Activated CD4-positive, alpha-beta memory T cell treated with anti-CD3 and anti-CD28 coated beads for 36 hours (primary cell): Measurements from ENCODE around the gene RAB36. TPM values are rescaled to one million over a fixed set of nuclear protein-coding genes. Genes with fewer than 3 reads are reported as not detected.

Source experiments
- CTCF ChIA-PET: fragments of 350-600 bp; sonication (Branson Sonifier 250); formaldehyde crosslinking; loops from one replicate; lab custom pipeline; 2021; ENCODE audit warnings: antibody characterized with exemption, inconsistent platforms; lab: Charles Lee
- POLR2A ChIA-PET: fragments of 350-600 bp; sonication (Branson Sonifier 250); formaldehyde crosslinking; loops from one replicate; lab custom pipeline; 2021; ENCODE audit warnings: antibody characterized with exemption; lab: Charles Lee
- DNase-seq: peaks from one replicate; pipeline ENCODE4 v3.0.0-alpha.2; 2020
- H3K27ac Mint-ChIP-seq: one replicate; pipeline ENCODE4 v1.8.0; 2021; ENCODE audit warnings: mixed read lengths
- H3K27me3 Mint-ChIP-seq: one replicate; pipeline ENCODE4 v1.8.0; 2021; ENCODE audit warnings: mixed read lengths
- H3K36me3 Mint-ChIP-seq: one replicate; pipeline ENCODE4 v1.8.0; 2021; ENCODE audit warnings: mixed read lengths
- H3K4me1 Mint-ChIP-seq: one replicate; pipeline ENCODE4 v1.8.0; 2021; ENCODE audit warnings: low read depth, mixed read lengths
- H3K4me3 Mint-ChIP-seq: one replicate; pipeline ENCODE4 v1.8.0; 2021; ENCODE audit warnings: mild to moderate bottlenecking, mixed read lengths
- H3K9me3 Mint-ChIP-seq: one replicate; pipeline ENCODE4 v1.8.0; 2021; ENCODE audit warnings: mixed read lengths
- intact Hi-C: fragments of 100-400 bp; cut with micrococcal nuclease; formaldehyde crosslinking; loops from one replicate; pipeline ENCODE4 v1.15.1; 2023
- total RNA-seq, 2 experiments: library from RNA; stranded (reverse); gene quantifications; one replicate each; pipeline ENCODE4 v1.2.3, GENCODE V29; 2021

The RAB36 gene
- total RNA-seq, 2 experiments from 2014 or later = 0.31 to 0.46 TPM

GRCh38 chr22:23145878-23146470, 697 bp downstream of the RAB36 start:
- intact Hi-C loops = no loop called here
- Mint-ChIP-seq H3K27ac (no peak overlapping the region), H3K4me3 (peak overlapping the region; percentile 66), H3K36me3 (no peaks in the 10 kb centered on the region), H3K4me1 (peaks cover 32% of the 10 kb centered on the region), H3K27me3 (no peaks in the 10 kb centered on the region), H3K9me3 (no peaks in the 10 kb centered on the region)
- CTCF ChIA-PET = interaction anchor here (1.3 to 1.5 kb wide), 2 partner anchors 31 to 136 kb away, joined by 5 to 7 read pairs; no protein-coding TSS in a partner anchor
- POLR2A ChIA-PET = interaction anchor here (1.1 to 2.4 kb wide), 2 partner anchors 8 to 35 kb away, joined by 3 to 6 read pairs; no protein-coding TSS in a partner anchor
- no peak for DNase-seq

- CTCF ChIA-PET = interaction anchor here (1.2 to 1.5 kb wide), 4 partner anchors 30 to 187 kb away, joined by 3 to 7 read pairs (median 5); no protein-coding TSS in a partner anchor
- no peak overlapping the region for H3K27ac Mint-ChIP-seq
- no peaks in the 10 kb centered on the region for H3K36me3 Mint-ChIP-seq
- H3K9me3 Mint-ChIP-seq = no peaks in the 10 kb centered on the region
- no peak overlapping the region for H3K4me3 Mint-ChIP-seq
- DNase-seq = no peak
- H3K4me1 Mint-ChIP-seq = peaks cover 28% of the 10 kb centered on the region
- intact Hi-C loops = no loop called here
- no peaks in the 10 kb centered on the region for H3K27me3 Mint-ChIP-seq
- POLR2A ChIA-PET = no interaction called here
Measured at GRCh38 chr22:23146478-23147205, 1.4 kb downstream of the RAB36 start.

GRCh38 chr22:23147617-23148387, 2.5 kb downstream of the RAB36 start:
- Mint-ChIP-seq H3K9me3 (no peaks in the 10 kb centered on the region), H3K27ac (no peak overlapping the region), H3K36me3 (no peaks in the 10 kb centered on the region), H3K27me3 (no peaks in the 10 kb centered on the region), H3K4me3 (no peak overlapping the region), H3K4me1 (peaks cover 20% of the 10 kb centered on the region)
- ChIA-PET POLR2A (no interaction called here), CTCF (interaction anchor here (1.2 to 1.3 kb wide), 2 partner anchors 143 to 189 kb away, joined by 3 to 5 read pairs; no protein-coding TSS in a partner anchor)
- DNase-seq = no peak
- intact Hi-C loops = no loop called here

GRCh38 chr22:23149743-23150238, 4.5 kb downstream of the RAB36 start:
- Mint-ChIP-seq H3K4me1 (peaks cover 14% of the 10 kb centered on the region), H3K4me3 (no peak overlapping the region), H3K9me3 (no peaks in the 10 kb centered on the region), H3K27ac (no peak overlapping the region), H3K36me3 (no peaks in the 10 kb centered on the region), H3K27me3 (no peaks in the 10 kb centered on the region)
- POLR2A ChIA-PET = no interaction called here
- no peak for DNase-seq
- intact Hi-C loops = no loop called here
- CTCF ChIA-PET = no interaction called here

- intact Hi-C loops = no loop called here
- Mint-ChIP-seq H3K27ac (no peak overlapping the region), H3K4me3 (no peak overlapping the region), H3K4me1 (peaks cover 8% of the 10 kb centered on the region), H3K9me3 (no peaks in the 10 kb centered on the region), H3K27me3 (no peaks in the 10 kb centered on the region), H3K36me3 (no peaks in the 10 kb centered on the region)
- ChIA-PET CTCF (interaction anchor here (0.6 kb wide), 1 partner anchor 114 kb away, joined by 4 read pairs; no protein-coding TSS in a partner anchor), POLR2A (no interaction called here)
- no peak for DNase-seq
Measured at GRCh38 chr22:23150762-23151161, 5.5 kb downstream of the RAB36 start.

- Mint-ChIP-seq H3K36me3 (no peaks in the 10 kb centered on the region), H3K9me3 (no peaks in the 10 kb centered on the region), H3K27me3 (no peaks in the 10 kb centered on the region), H3K4me3 (no peak overlapping the region), H3K4me1 (peaks cover 8% of the 10 kb centered on the region), H3K27ac (no peak overlapping the region)
- intact Hi-C loops = no loop called here
- ChIA-PET POLR2A (no interaction called here), CTCF (no interaction called here)
- no peak for DNase-seq
Measured at GRCh38 chr22:23151827-23152226, 6.5 kb downstream of the RAB36 start.

GRCh38 chr22:23152238-23153114, 7.2 kb downstream of the RAB36 start:
- DNase-seq = no peak
- Mint-ChIP-seq H3K9me3 (no peaks in the 10 kb centered on the region), H3K27me3 (no peaks in the 10 kb centered on the region), H3K4me3 (no peak overlapping the region), H3K36me3 (no peaks in the 10 kb centered on the region), H3K4me1 (peaks cover 8% of the 10 kb centered on the region), H3K27ac (no peak overlapping the region)
- intact Hi-C loops = no loop called here
- POLR2A ChIA-PET = no interaction called here
- CTCF ChIA-PET = interaction anchor here (1.0 kb wide), 1 partner anchor 138 kb away, joined by 4 read pairs; no protein-coding TSS in a partner anchor

- intact Hi-C loops = no loop called here
- CTCF ChIA-PET = interaction anchor here (1.0 kb wide), 1 partner anchor 136 kb away, joined by 4 read pairs; no protein-coding TSS in a partner anchor
- Mint-ChIP-seq H3K4me3 (no peak overlapping the region), H3K9me3 (no peaks in the 10 kb centered on the region), H3K36me3 (no peaks in the 10 kb centered on the region), H3K4me1 (peaks cover 8% of the 10 kb centered on the region), H3K27ac (no peak overlapping the region), H3K27me3 (no peaks in the 10 kb centered on the region)
- POLR2A ChIA-PET = interaction anchor here (0.7 to 1.2 kb wide), 2 partner anchors 9 to 668 kb away, joined by 3 to 6 read pairs; partner anchors contain the start of gene RAB36
- DNase-seq = no peak
Measured at GRCh38 chr22:23153994-23154393, 8.7 kb downstream of the RAB36 start.

- H3K9me3 Mint-ChIP-seq = no peaks in the 10 kb centered on the region
- intact Hi-C loops = no loop called here
- H3K4me1 Mint-ChIP-seq = peaks cover 8% of the 10 kb centered on the region
- ChIA-PET POLR2A (interaction anchor here (0.7 to 1.2 kb wide), 2 partner anchors 10 to 667 kb away, joined by 3 to 6 read pairs; partner anchors contain the start of gene RAB36), CTCF (no interaction called here)
- H3K27me3 Mint-ChIP-seq = no peaks in the 10 kb centered on the region
- no peaks in the 10 kb centered on the region for H3K36me3 Mint-ChIP-seq
- H3K4me3 Mint-ChIP-seq = no peak overlapping the region
- DNase-seq = no peak
- no peak overlapping the region for H3K27ac Mint-ChIP-seq
Measured at GRCh38 chr22:23154461-23154860, 9.2 kb downstream of the RAB36 start.

GRCh38 chr22:23155143-23155542, 9.9 kb downstream of the RAB36 start:
- Mint-ChIP-seq H3K4me3 (no peak overlapping the region), H3K4me1 (peaks cover 8% of the 10 kb centered on the region), H3K9me3 (no peaks in the 10 kb centered on the region), H3K27me3 (no peaks in the 10 kb centered on the region), H3K36me3 (no peaks in the 10 kb centered on the region), H3K27ac (no peak overlapping the region)
- CTCF ChIA-PET = interaction anchor here (0.9 to 1.2 kb wide), 2 partner anchors 19 to 127 kb away, joined by 3 read pairs; no protein-coding TSS in a partner anchor
- intact Hi-C loops = no loop called here
- no peak for DNase-seq
- POLR2A ChIA-PET = no interaction called here

GRCh38 chr22:23155831-23156230, 10.6 kb downstream of the RAB36 start:
- no peak overlapping the region for H3K4me3 Mint-ChIP-seq

More at GRCh38 chr22:23155831-23156230, 10.6 kb downstream of the RAB36 start:
- no peak overlapping the region for H3K27ac Mint-ChIP-seq
- no peak for DNase-seq
- no peaks in the 10 kb centered on the region for H3K27me3 Mint-ChIP-seq
- ChIA-PET CTCF (interaction anchor here (0.9 to 1.2 kb wide), 2 partner anchors 19 to 126 kb away, joined by 3 read pairs; no protein-coding TSS in a partner anchor), POLR2A (no interaction called here)
- intact Hi-C loops = no loop called here
- no peaks in the 10 kb centered on the region for H3K9me3 Mint-ChIP-seq
- H3K4me1 Mint-ChIP-seq = peaks cover 8% of the 10 kb centered on the region
- no peaks in the 10 kb centered on the region for H3K36me3 Mint-ChIP-seq
